Body of pancreas (tissue), 4 donors: Measurements from ENCODE around the gene GAREM1. TPM values are rescaled to one million over a fixed set of nuclear protein-coding genes. Genes with fewer than 3 reads are reported as not detected.

Experiments
- ATAC-seq: fragments of 150-250 bp; one replicate; pipeline ENCODE4 v1.9.1; 2016
- DNase-seq, 4 donors: peaks; one replicate each; pipeline ENCODE4 v3.0.0-alpha.2; 2019
- H3K27ac ChIP-seq, 4 donors: fragments of 200-600 bp; sonication (generic); 1 replicate in 3 of 4; 2 replicates in 1 of 4; pipeline versions ENCODE4 v1.5.1 to v1.6.1; 2016 to 2019; ENCODE audit warnings: mild to moderate bottlenecking in 1 of 4, mixed read lengths in 1 of 4, moderate library complexity in 1 of 4
- H3K27me3 ChIP-seq, 2 donors: fragments of 200-600 bp; sonication (generic); one replicate each; pipeline ENCODE4 v1.6.0; 2016; ENCODE audit warnings: mild to moderate bottlenecking in 1 of 2
- H3K36me3 ChIP-seq, 2 donors: fragments of 200-600 bp; sonication (generic); replicated peaks in 1 of 2; 2 replicates each; pipeline ENCODE4 v1.5.1; 2016; ENCODE audit warnings: low read depth in 2 of 2; ENCODE audit not compliant: insufficient read depth in 1 of 2
- H3K4me1 ChIP-seq: fragments of 200-600 bp; sonication (generic); one replicate; pipeline ENCODE4 v1.6.0; 2016
- H3K4me3 ChIP-seq, 2 donors: fragments of 200-600 bp; sonication (generic); 1 replicate in 1 of 2; 2 replicates in 1 of 2; pipeline ENCODE4 v1.5.1; 2016 to 2019
- H3K9me3 ChIP-seq, 3 donors: fragments of 200-600 bp; sonication (generic); 1 replicate in 2 of 3; 2 replicates in 1 of 3; pipeline ENCODE4 v1.5.1; 2016
- CTCF ChIP-seq, 7 experiments: fragments of 450-650 bp in 4 of 7; fragments of 200-600 bp in 3 of 7; sonication (generic) in 3 of 7; IDR thresholded peaks; one replicate each; pipeline ENCODE4 v1.5.1; 2016 to 2019; ENCODE audit warnings: antibody characterized with exemption in 7 of 7
- POLR2A ChIP-seq, 3 donors: fragments of 450-650 bp; IDR thresholded peaks; one replicate each; pipeline ENCODE4 v1.6.1; 2016; ENCODE audit warnings: antibody characterized with exemption in 3 of 3, mild to moderate bottlenecking in 2 of 3
- WGBS, 2 donors: methylation state at CpG; one replicate each; pipeline ENCODE4 v1.1.5; 2017; 5-methylcytosine and 5-hydroxymethylcytosine counted together
- intact Hi-C: fragments of 100-400 bp; cut with DNase I; formaldehyde crosslinking; loops from one replicate; pipeline ENCODE4 v1.15.1; 2023
- total RNA-seq, 2 donors: library from RNA; depleted of rRNA; stranded (reverse); fragments of >200 nt; gene quantifications; one replicate each; pipeline ENCODE4 v1.1.0, GENCODE V29; 2016

Gene GAREM1
- total RNA-seq, 2 donors from 2014 or later: 16.1 to 16.8 TPM

GRCh38 chr18:32261003-32261402, 209.7 kb downstream of the GAREM1 start:
- ATAC-seq (no peak), DNase-seq (no peak)
- Histone ChIP-seq H3K4me3 (no peak overlapping the region), H3K9me3 (no peaks in the 10 kb centered on the region), H3K4me1 (no peaks in the 10 kb centered on the region), H3K27ac (no peak overlapping the region), H3K36me3 (no peaks in the 10 kb centered on the region), H3K27me3 (no peaks in the 10 kb centered on the region)
- intact Hi-C loops: no loop called here
- WGBS, 2 donors: 93 to 96% methylated on average over 5 of the region's 5 CpGs
- TF ChIP-seq CTCF (IDR thresholded peaks at IDR 0.05) (no peak), POLR2A (IDR thresholded peaks at IDR 0.05) (no peak)

- DNase-seq (no peak), ATAC-seq (no peak)
- no peak overlapping the region for H3K4me3 ChIP-seq
- no peaks in the 10 kb centered on the region for H3K4me1 ChIP-seq
- no peaks in the 10 kb centered on the region for H3K36me3 ChIP-seq
- 84 to 90% methylated on average over 6 of the region's 6 CpGs for WGBS, 2 donors
- intact Hi-C loops: no loop called here
- TF ChIP-seq POLR2A (IDR thresholded peaks at IDR 0.05) (no peak), CTCF (IDR thresholded peaks at IDR 0.05) (no peak)
- H3K27ac ChIP-seq: no peak overlapping the region
- no peaks in the 10 kb centered on the region for H3K9me3 ChIP-seq
- no peaks in the 10 kb centered on the region for H3K27me3 ChIP-seq
Observed at GRCh38 chr18:32259553-32259952, 211.1 kb downstream of the GAREM1 start.

GRCh38 chr18:32258558-32259204, 212.0 kb downstream of the GAREM1 start:
- Histone ChIP-seq H3K9me3 (no peaks in the 10 kb centered on the region), H3K27ac (no peak overlapping the region), H3K4me3 (no peak overlapping the region), H3K36me3 (no peaks in the 10 kb centered on the region), H3K27me3 (no peaks in the 10 kb centered on the region), H3K4me1 (no peaks in the 10 kb centered on the region)
- TF ChIP-seq POLR2A (IDR thresholded peaks at IDR 0.05) (no peak), CTCF (IDR thresholded peaks at IDR 0.05) (no peak)
- intact Hi-C loops: no loop called here
- WGBS, 2 donors: 66 to 74% methylated on average over 5 of the region's 5 CpGs
- ATAC-seq: no peak
- DNase-seq: no peak

- WGBS, 2 donors: 46 to 55% methylated on average over 2 of the region's 2 CpGs
- no peaks in the 10 kb centered on the region for H3K27me3 ChIP-seq
- DNase-seq (no peak), ATAC-seq (no peak)
- no peaks in the 10 kb centered on the region for H3K4me1 ChIP-seq
- H3K36me3 ChIP-seq: no peaks in the 10 kb centered on the region
- TF ChIP-seq POLR2A (IDR thresholded peaks at IDR 0.05) (no peak), CTCF (IDR thresholded peaks at IDR 0.05) (no peak)
- no peak overlapping the region for H3K4me3 ChIP-seq
- intact Hi-C loops: no loop called here
- H3K27ac ChIP-seq: no peak overlapping the region
- no peaks in the 10 kb centered on the region for H3K9me3 ChIP-seq
Observed at GRCh38 chr18:32258148-32258547, 212.5 kb downstream of the GAREM1 start.

- no peak overlapping the region for H3K27ac ChIP-seq
- 66 to 88% methylated on average over 5 of the region's 5 CpGs for WGBS, 2 donors
- TF ChIP-seq CTCF (IDR thresholded peaks at IDR 0.05) (no peak), POLR2A (IDR thresholded peaks at IDR 0.05) (no peak)
- no peak for ATAC-seq
- no peak overlapping the region for H3K4me3 ChIP-seq
- H3K27me3 ChIP-seq: no peaks in the 10 kb centered on the region
- H3K9me3 ChIP-seq: no peaks in the 10 kb centered on the region
- intact Hi-C loops: no loop called here
- no peaks in the 10 kb centered on the region for H3K36me3 ChIP-seq
- H3K4me1 ChIP-seq: no peaks in the 10 kb centered on the region
- DNase-seq: no peak
Observed at GRCh38 chr18:32257084-32257785, 213.4 kb downstream of the GAREM1 start.
